GM19035 (cell line): Measurements from ENCODE around the gene LMOD2.
A peak's percentile ranks its signal among the peaks of the same experiment; 100 is the strongest.

Experiments used
- ATAC-seq: cut with Tn5 transposase; IDR thresholded peaks from one replicate; pipeline ENCODE4 v1.9.1; 2021; ENCODE audit not compliant: unreplicated experiment

The LMOD2 gene

GRCh38 chr7:123669485-123669884 lies 13.8 kb downstream of the LMOD2 start:
- no peak for ATAC-seq

GRCh38 chr7:123673137-123673732 lies 17.6 kb downstream of the LMOD2 start:
- ATAC-seq: no peak

GRCh38 chr7:123673752-123674398 lies 18.2 kb downstream of the LMOD2 start:
- no peak for ATAC-seq

DNA sequence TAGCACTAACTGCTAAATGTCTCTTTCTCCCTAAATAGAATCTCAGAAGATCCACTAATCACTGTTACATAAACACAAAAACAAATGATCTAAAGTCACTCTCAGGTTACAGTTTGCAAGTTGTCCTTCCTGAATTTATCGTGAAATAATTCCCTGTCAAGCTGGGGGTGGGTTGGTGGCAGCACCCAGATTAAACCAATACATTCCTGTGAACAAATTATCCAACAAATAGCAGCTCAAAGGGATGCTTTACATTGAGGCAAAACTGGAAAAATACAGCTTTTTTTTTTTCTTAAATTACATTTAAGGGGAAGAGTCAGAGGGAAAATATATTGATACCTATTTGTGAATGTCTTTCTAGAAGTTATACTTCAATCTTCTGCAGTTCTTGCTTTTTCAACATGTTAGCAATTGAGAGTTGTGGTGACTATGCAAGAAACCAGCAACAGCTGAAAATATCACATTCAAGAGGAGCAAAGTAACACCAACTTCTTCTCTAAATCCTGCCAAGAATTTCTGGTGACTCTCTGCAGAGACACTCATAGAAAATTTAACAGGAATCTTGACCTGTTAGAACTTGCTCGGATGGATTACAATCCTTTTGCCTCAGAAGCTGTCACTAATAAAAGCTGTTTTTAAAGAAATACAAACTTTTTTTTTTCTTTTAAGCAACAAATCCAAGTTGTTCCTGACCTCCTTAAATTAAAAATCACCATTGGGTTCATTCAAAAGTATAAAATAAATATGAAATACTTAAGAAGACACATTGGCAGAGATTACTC lies 18.9 kb downstream of the LMOD2 start:
- no peak for ATAC-seq

DNA sequence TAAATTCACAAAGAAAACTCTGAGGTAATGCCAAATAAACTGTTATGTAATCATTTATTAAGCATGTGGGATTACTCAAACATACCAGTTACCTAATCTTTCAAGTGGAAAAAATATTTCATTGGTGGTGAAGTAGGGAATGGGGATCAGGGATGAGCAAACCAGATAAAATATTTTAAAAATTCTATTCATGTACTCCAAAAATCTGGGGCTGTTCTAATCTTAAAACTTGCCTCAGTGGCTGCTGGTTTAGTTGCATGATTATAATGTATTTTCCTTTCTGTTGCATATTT lies 19.5 kb downstream of the LMOD2 start:
- ATAC-seq: no peak

DNA sequence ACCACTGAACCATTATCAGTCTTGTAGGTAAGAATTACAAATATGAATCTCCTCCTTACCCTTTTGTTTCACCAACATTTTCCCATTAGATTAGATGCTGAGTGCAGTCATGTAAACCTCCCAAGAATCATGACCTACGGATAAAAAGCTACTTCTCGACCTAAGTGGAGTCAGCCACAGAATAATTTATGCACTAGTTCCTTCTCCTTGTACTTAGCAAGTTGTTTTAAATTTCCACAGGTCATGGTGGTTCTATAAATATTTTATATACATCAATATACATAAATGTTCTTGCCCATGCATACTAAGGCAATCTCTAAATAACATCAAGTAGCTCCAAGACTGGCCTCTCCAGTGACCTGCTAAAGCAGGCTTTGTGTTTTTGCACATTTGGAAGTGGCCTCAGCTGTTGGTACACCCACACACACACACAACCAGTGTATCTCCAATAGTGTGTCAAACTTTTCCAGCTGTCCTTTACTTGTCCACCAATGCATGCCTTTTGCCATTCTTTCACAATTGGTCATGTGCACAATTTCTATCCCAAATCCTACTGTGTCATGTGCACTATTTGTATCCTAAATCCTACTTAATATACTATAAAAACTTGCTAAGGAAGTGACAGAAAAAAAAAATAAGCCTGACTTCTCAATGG lies 21.5 kb downstream of the LMOD2 start:
- ATAC-seq: no peak

DNA sequence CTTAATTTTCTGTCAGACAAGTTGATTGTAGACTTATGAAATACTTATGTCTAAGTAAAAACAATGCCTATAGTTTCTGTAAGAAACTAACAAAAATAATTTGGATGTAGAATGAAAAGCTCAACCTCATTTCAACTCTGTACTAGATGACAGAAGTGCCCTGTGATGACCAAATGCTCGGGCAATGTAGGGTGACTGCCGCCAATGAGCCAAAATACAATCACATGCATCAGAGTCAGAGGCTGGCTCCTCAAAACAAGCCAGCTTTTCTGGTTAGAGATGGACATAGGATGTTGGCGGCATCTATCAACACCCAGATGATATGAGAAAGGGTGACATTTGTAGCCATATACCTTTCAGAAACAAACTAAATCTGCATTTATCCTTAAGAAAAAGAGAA lies 23.9 kb downstream of the LMOD2 start:
- no peak for ATAC-seq

GRCh38 chr7:123680580-123680979 lies 24.9 kb downstream of the LMOD2 start:
- no peak for ATAC-seq

DNA sequence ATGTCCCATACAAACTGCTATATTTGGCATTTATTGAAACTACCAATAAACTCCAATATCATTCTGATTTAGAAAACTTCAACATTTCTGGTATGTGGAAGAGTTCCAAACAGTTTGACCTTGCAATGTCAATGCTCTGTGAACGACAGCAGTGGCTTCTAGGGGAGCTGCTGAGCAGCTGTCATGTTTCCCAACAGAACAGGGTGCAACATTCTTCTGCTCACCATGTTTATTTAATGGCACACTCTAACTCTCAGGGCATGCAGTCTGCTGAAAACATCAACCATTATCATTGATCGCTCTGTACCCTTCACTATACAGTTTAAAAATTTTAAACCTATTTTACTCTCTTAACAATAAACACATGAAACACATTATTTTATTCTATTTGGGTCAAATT lies 25.9 kb downstream of the LMOD2 start:
- no peak for ATAC-seq

DNA sequence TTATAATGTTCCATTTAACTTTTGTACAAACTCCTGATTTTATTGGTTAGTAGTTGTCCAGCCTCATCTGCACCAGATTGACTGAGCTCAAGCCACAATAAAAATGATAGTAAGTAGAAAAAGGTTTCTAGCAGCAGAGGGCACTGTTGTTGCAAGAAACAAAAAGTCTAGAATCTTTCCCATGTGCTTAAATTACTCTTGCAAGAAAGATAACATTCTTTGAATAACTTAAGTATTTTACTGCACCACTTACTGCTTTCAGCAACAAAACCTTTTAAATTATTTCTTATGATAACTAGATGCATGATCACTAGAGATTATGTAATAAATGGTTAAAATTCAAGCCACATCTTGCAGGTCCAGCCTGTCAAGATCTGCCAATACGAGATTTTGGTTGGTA lies 27.0 kb downstream of the LMOD2 start:
- peak; percentile 69 for ATAC-seq

- no peak for ATAC-seq
Observed at GRCh38 chr7:123687161-123687560, 31.5 kb downstream of the LMOD2 start.

- ATAC-seq: no peak
Observed at GRCh38 chr7:123687727-123688126, 32.1 kb downstream of the LMOD2 start.

- no peak for ATAC-seq
Observed at GRCh38 chr7:123689250-123689649, 33.6 kb downstream of the LMOD2 start.

DNA sequence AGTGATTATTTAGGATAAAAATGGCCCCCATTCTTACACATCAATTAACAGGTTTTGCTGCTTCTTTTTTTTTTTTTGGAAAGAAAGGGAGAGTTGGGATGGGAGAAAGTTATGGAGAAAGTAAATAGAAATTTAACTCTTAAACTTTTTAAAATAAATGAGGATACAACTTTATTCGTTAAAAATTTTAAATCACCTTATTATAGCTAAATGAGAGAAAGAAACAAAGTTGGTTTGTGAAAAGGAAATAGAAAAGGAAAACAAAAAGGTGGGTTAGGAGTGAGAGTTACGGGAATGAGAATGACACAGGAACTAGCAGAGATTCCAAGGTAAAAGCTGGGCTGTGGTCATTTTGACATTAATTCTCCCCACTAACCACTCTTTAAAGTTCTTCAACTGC lies 34.9 kb downstream of the LMOD2 start:
- ATAC-seq: no peak

- ATAC-seq: no peak
Observed at GRCh38 chr7:123692471-123692877, 36.8 kb downstream of the LMOD2 start.

DNA sequence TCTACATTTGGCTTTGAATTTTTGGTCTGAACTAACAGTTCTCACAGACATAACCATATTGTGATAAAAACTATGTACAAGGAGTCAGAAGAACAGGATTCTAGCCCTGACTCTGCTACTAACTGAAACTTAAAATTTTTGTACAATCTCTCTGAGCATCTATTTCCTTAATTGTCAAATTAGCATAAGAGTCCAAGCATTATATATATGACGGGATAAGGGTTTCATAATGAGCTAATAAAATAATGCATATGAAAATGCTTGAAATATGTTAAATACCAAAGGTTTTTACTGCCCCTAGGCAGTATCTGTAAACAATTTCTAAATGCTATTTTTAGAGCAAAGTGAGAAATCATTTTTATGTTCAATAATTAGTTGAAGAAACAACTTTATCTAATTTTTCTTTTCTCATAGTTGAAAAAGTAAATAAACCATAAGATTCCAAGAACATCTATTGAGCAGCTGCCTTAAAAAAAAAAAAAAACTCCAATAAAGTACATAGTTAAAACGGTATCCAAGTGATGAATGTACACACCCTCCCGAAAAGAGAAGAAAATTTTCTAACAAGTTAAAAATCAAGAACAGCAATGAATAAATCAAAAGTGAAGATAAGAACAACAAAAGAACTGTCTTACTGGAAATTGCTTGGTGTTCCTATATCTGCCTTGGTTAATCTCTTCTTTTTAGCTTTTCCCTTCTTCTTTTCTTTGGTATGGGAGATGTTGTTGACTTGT lies 40.4 kb downstream of the LMOD2 start:
- ATAC-seq: no peak

DNA sequence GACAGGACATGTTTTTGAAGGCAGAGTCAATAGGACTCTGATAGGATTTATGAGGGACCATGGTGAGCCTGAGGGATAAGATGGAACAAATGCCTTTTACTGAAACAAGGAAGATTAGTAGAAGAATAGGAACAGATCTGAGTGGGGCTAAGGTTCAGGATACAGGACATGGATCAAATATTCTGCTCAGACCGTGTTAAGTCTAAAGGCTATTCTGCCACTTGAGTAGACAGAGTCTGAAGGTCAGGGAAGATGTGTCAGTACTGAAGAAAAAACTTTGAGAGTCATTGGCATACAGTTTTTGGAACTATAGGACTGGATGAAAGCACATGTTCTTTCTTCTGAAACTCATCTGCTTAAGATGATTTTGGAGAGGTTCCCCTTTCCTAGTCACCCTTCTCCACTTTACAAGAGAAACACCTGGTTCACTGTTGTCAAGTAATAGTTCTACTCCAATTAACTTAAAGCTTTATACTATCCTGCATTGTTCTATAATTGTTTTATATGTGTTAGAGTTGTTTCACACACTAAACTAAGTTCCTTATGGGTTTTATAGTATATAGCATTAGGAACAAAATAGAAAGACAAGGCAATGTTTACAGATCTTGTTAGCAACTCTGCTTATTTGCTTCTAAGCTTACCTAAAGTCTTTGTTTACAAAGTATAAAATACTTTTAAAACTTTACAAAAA lies 49.7 kb downstream of the LMOD2 start:
- ATAC-seq: no peak

- ATAC-seq: no peak
Observed at GRCh38 chr7:123709525-123709924, 53.9 kb downstream of the LMOD2 start.

- no peak for ATAC-seq
Observed at GRCh38 chr7:123710683-123711082, 55.0 kb downstream of the LMOD2 start.

DNA sequence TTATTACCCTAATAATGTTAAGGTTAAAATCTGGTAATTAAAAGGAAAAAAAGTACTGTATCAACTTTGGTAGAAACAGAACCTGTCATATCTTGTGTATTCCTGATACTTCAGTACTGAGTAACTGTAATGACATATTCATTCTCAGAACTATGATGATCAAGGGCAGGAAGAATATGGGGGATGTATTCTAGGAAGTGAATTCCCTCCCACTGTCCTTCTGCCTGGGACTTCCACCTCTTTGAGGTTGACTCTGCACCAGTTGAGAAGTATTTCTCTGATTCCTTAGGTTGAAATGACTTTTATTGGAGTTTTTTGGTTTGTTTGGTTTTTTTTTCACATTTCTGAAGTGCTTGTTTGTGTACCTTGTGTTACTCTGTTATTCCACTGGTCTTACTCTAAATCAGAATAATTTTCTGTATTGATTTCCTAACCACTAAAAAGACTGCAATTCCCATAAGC lies 56.2 kb downstream of the LMOD2 start:
- no peak for ATAC-seq

- no peak for ATAC-seq
Observed at GRCh38 chr7:123712619-123713018, 57.0 kb downstream of the LMOD2 start.
